SK-N-SH (cell line): Measurements from ENCODE around the gene C10orf143. TPM values are rescaled to one million over a fixed set of nuclear protein-coding genes. Genes with fewer than 3 reads are reported as not detected.
"Not testable (repeated sequence)": the region's sequence is repeated elsewhere in the genome, so short reads cannot be mapped to it uniquely, and the experiment has no call there.

Experiments used
- CTCF ChIA-PET: fragments of 300-600, 350-600 bp; formaldehyde crosslinking; extraction: SDS; loops from one replicate; lab custom pipeline; 2021; lab: Yijun Ruan, JAX
- POLR2A ChIA-PET: fragments of 350-600 bp; sonication (Branson Sonifier 250); formaldehyde crosslinking; extraction: SDS; loops from one replicate; lab custom pipeline; 2020; ENCODE audit warnings: antibody characterized with exemption, inconsistent platforms; lab: Yijun Ruan, JAX
- DNase-seq: peaks from one replicate; pipeline ENCODE4 v3.0.0; 2012
- H2AFZ ChIP-seq: fragments of 200-600 bp; sonication (generic); 2 replicates; pipeline ENCODE4 v1.8.1; 2016; ENCODE audit warnings: antibody characterized with exemption, mild to moderate bottlenecking, low read depth
- H3F3A ChIP-seq: fragments of 200-600 bp; sonication (generic); replicated peaks from 2 replicates; pipeline ENCODE3; 2016; ENCODE audit warnings: antibody characterized with exemption, mild to moderate bottlenecking; ENCODE audit not compliant: insufficient read depth
- H3K27ac ChIP-seq, 2 experiments: fragments of 200-500 bp in 1 of 2; fragments of 200-600 bp in 1 of 2; sonication (Bioruptor generic) in 1 of 2; sonication (generic), shearing (Covaris generic) in 1 of 2; 2 replicates each; pipeline versions ENCODE4 v1.5.1 to v1.6.1; 2014 to 2016; ENCODE audit warnings: low read depth in 2 of 2, inconsistent platforms in 1 of 2, low read length in 1 of 2, mild to moderate bottlenecking in 1 of 2, mixed read lengths in 1 of 2
- H3K27me3 ChIP-seq: fragments of 200-600 bp; sonication (generic), shearing (Covaris generic); 2 replicates; pipeline ENCODE4 v1.6.1; 2016; ENCODE audit warnings: mixed run types; ENCODE audit not compliant: insufficient read depth
- H3K36me3 ChIP-seq, 2 experiments: fragments of 200-500 bp in 1 of 2; fragments of 200-600 bp in 1 of 2; sonication (Bioruptor generic) in 1 of 2; sonication (generic) in 1 of 2; replicated peaks in 1 of 2; 2 replicates each; pipeline versions ENCODE3 to v1.5.1; 2014 to 2016; ENCODE audit warnings: low read length in 1 of 2, mild to moderate bottlenecking in 1 of 2; ENCODE audit not compliant: insufficient read depth in 2 of 2, control insufficient read depth in 1 of 2
- H3K4me1 ChIP-seq, 2 experiments: fragments of 200-500 bp in 1 of 2; fragments of 200-600 bp in 1 of 2; sonication (Bioruptor generic) in 1 of 2; sonication (generic), shearing (Covaris generic) in 1 of 2; 2 replicates each; pipeline versions ENCODE4 v1.5.1 to v1.6.1; 2014 to 2016; ENCODE audit warnings: low read depth in 1 of 2, low read length in 1 of 2, mixed run types in 1 of 2; ENCODE audit not compliant: insufficient read depth in 2 of 2, control insufficient read depth in 1 of 2
- H3K4me2 ChIP-seq: fragments of 200-600 bp; sonication (generic), shearing (Covaris generic); 2 replicates; pipeline ENCODE4 v1.6.1; 2017; ENCODE audit warnings: mixed run types
- H3K4me3 ChIP-seq, 2 experiments: fragments of 200-500 bp in 1 of 2; fragments of 200-600 bp in 1 of 2; sonication (Bioruptor generic) in 1 of 2; sonication (generic), shearing (Covaris generic) in 1 of 2; 2 replicates each; pipeline versions ENCODE4 v1.5.1 to v1.8.1; 2014 to 2016; ENCODE audit warnings: low read depth in 2 of 2, inconsistent platforms in 1 of 2, low read length in 1 of 2, mild to moderate bottlenecking in 1 of 2, mixed read lengths in 1 of 2, moderate library complexity in 1 of 2
- H3K79me2 ChIP-seq: fragments of 200-600 bp; sonication (generic); 2 replicates; pipeline ENCODE4 v1.8.1; 2017; ENCODE audit warnings: mild to moderate bottlenecking; ENCODE audit not compliant: insufficient read depth
- H3K9ac ChIP-seq: fragments of 200-600 bp; sonication (generic); 2 replicates; pipeline ENCODE4 v1.6.1; 2017; ENCODE audit warnings: mixed run types
- H3K9me2 ChIP-seq: fragments of 200-600 bp; sonication (generic); 2 replicates; pipeline ENCODE4 v1.6.1; 2017; ENCODE audit warnings: mixed run types
- H3K9me3 ChIP-seq: fragments of 200-600 bp; sonication (generic); 2 replicates; pipeline ENCODE4 v1.6.1; 2017; ENCODE audit warnings: mixed run types, mild to moderate bottlenecking, moderate library complexity
- H4K20me1 ChIP-seq: fragments of 200-600 bp; sonication (generic); 2 replicates; pipeline ENCODE4 v1.6.1; 2017; ENCODE audit warnings: mild to moderate bottlenecking, mixed run types; ENCODE audit not compliant: insufficient read depth
- EP300 ChIP-seq, 2 experiments: IDR thresholded peaks; 2 replicates each; pipeline versions ENCODE4 v1.4.0 to v1.6.1; 2012; ENCODE audit warnings: borderline replicate concordance in 1 of 2, low read depth in 1 of 2, low read length in 1 of 2
- IRF3 ChIP-seq: fragments of 150-350 bp; IDR thresholded peaks from 2 replicates; pipeline ENCODE4 v1.6.1; 2016; ENCODE audit warnings: mild to moderate bottlenecking, low read depth, low read length
- JUND ChIP-seq: IDR thresholded peaks from 2 replicates; pipeline ENCODE4 v1.4.0; 2012
- MXI1 ChIP-seq: IDR thresholded peaks from 2 replicates; pipeline ENCODE4 v1.6.1; 2012; ENCODE audit warnings: mild to moderate bottlenecking, low read depth, low read length, improper control_type of control experiment
- NFIC ChIP-seq: IDR thresholded peaks from 2 replicates; pipeline ENCODE4 v1.4.0; 2012; ENCODE audit warnings: borderline replicate concordance
- RAD21 ChIP-seq: IDR thresholded peaks from 2 replicates; pipeline ENCODE4 v1.6.1; 2012; ENCODE audit warnings: mild to moderate bottlenecking, low read length
- RFX5 ChIP-seq: IDR thresholded peaks from 2 replicates; pipeline ENCODE4 v1.6.1; 2012; ENCODE audit warnings: mild to moderate bottlenecking, improper control_type of control experiment, low read length
- SMC3 ChIP-seq: IDR thresholded peaks from 2 replicates; pipeline ENCODE4 v1.6.1; 2012; ENCODE audit warnings: low read depth, low read length, improper control_type of control experiment
- TAF1 ChIP-seq: IDR thresholded peaks from 2 replicates; pipeline ENCODE4 v1.6.1; 2012; ENCODE audit warnings: low read depth, mild to moderate bottlenecking, low read length, moderate library complexity, borderline replicate concordance
- TEAD4 ChIP-seq: IDR thresholded peaks from 2 replicates; pipeline ENCODE4 v1.4.0; 2012; ENCODE audit warnings: mild to moderate bottlenecking, borderline replicate concordance; ENCODE audit not compliant: insufficient read depth
- USF1 ChIP-seq: IDR thresholded peaks from 2 replicates; pipeline ENCODE4 v1.4.0; 2012; ENCODE audit warnings: low read depth, borderline replicate concordance
- YY1 ChIP-seq: IDR thresholded peaks from 2 replicates; pipeline ENCODE4 v1.4.0; 2012; ENCODE audit warnings: low read depth, mild to moderate bottlenecking
- WGBS: methylation state at CpG from one replicate; pipeline ENCODE4 v1.1.6; 2017; ENCODE audit warnings: low lambda C conversion rate; 5-methylcytosine and 5-hydroxymethylcytosine counted together
- polyA plus RNA-seq, 3 experiments: library from polyadenylated mRNA; depleted of rRNA; stranded (reverse); fragments of >200 nt; gene quantifications; 2 replicates each; pipeline ENCODE4 v1.2.3, GENCODE V29; 2012
- TF ChIP-seq, protein P1 (sequence below): fragments of 150-350 bp; IDR thresholded peaks from 2 replicates; pipeline ENCODE4 v1.6.1; 2017; ENCODE audit warnings: antibody characterized with exemption, low read length, low read depth, borderline replicate concordance

C10orf143 gene
- polyA plus RNA-seq, 1 of the 3 experiments (the other 2 are of a cell fraction) = 2.2 TPM

GRCh38 chr10:130099344-130099743 lies 11.3 kb downstream of the C10orf143 start:
- CTCF ChIA-PET = interaction anchor here (1.4 to 1.5 kb wide), 2 partner anchors 10 to 12 kb away, joined by 4 to 5 read pairs; partner anchors contain the start of gene C10orf143
- Histone ChIP-seq H3F3A (no peaks in the 10 kb centered on the region), H4K20me1 (no peaks in the 10 kb centered on the region), H3K4me3 (no peak overlapping the region), H3K9me2 (no peaks in the 10 kb centered on the region), H3K4me1 (no peaks in the 10 kb centered on the region), H3K79me2 (no peaks in the 10 kb centered on the region), H3K9ac (no peak overlapping the region), H3K27me3 (no peaks in the 10 kb centered on the region), H3K4me2 (no peak overlapping the region), H2AFZ (no peak overlapping the region), H3K27ac (no peak overlapping the region), H3K9me3 (no peaks in the 10 kb centered on the region), H3K36me3 (no peaks in the 10 kb centered on the region)
- no peak for TF ChIP-seq NFIC
- no peak for TF ChIP-seq USF1
- no peak for TF ChIP-seq RFX5
- TF ChIP-seq, protein P1, sequence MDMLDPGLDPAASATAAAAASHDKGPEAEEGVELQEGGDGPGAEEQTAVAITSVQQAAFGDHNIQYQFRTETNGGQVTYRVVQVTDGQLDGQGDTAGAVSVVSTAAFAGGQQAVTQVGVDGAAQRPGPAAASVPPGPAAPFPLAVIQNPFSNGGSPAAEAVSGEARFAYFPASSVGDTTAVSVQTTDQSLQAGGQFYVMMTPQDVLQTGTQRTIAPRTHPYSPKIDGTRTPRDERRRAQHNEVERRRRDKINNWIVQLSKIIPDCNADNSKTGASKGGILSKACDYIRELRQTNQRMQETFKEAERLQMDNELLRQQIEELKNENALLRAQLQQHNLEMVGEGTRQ = no peak
- TF ChIP-seq TEAD4 = no peak
- TF ChIP-seq EP300 (IDR thresholded peaks at IDR 0.05; ENCODE audit: borderline replicate concordance in 1 of 2, low read depth in 1 of 2, low read length in 1 of 2) = no peak
- TF ChIP-seq TAF1 = no peak
- no peak for TF ChIP-seq JUND
- TF ChIP-seq SMC3 = no peak
- TF ChIP-seq MXI1 = no peak
- no peak for TF ChIP-seq IRF3
- TF ChIP-seq YY1 = no peak
- no peak for TF ChIP-seq RAD21
- POLR2A ChIA-PET = no interaction called here
- no peak for DNase-seq
- WGBS = 81% methylated on average over 6 of the region's 6 CpGs

DNA sequence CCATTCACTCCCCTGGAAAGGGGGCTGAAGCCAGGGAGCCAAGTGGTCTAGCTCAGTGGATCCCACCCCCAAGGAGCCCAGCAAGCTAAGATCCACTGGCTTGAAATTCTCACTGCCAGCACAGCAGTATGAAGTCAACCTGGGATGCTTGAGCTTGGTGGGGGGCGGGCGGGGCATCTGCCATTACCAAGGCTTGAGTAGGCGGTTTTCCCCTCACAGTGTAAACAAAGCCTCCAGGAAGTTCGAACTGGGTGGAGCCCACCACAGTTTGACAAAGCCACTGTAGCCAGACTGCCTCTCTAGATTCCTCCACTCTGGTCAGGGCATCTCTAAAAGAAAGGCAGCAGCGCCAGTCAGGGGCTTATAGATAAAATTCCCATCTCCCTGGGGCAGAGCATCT lies 20.1 kb downstream of the C10orf143 start:
- H3K27me3 ChIP-seq, POLR2A ChIA-PET: not testable (repeated sequence)
- WGBS = 66% methylated on average over 5 of the region's 5 CpGs

More for the DNA sequence above, 20.1 kb downstream of the C10orf143 start:
- H4K20me1 ChIP-seq, H2AFZ ChIP-seq, H3K36me3 ChIP-seq, H3K27ac ChIP-seq, H3K4me2 ChIP-seq, H3K4me1 ChIP-seq, H3K9ac ChIP-seq, H3F3A ChIP-seq, H3K79me2 ChIP-seq, H3K9me2 ChIP-seq, H3K4me3 ChIP-seq, CTCF ChIA-PET, DNase-seq, H3K9me3 ChIP-seq: not testable (repeated sequence)
